GM19023 (cell line): Measurements from ENCODE around the gene ZBTB7C.

Experiments
- ATAC-seq: cut with Tn5 transposase; IDR thresholded peaks from one replicate; pipeline ENCODE4 v1.9.1; 2021; ENCODE audit warnings: mild to moderate bottlenecking, moderate library complexity; ENCODE audit not compliant: unreplicated experiment

Gene ZBTB7C

DNA sequence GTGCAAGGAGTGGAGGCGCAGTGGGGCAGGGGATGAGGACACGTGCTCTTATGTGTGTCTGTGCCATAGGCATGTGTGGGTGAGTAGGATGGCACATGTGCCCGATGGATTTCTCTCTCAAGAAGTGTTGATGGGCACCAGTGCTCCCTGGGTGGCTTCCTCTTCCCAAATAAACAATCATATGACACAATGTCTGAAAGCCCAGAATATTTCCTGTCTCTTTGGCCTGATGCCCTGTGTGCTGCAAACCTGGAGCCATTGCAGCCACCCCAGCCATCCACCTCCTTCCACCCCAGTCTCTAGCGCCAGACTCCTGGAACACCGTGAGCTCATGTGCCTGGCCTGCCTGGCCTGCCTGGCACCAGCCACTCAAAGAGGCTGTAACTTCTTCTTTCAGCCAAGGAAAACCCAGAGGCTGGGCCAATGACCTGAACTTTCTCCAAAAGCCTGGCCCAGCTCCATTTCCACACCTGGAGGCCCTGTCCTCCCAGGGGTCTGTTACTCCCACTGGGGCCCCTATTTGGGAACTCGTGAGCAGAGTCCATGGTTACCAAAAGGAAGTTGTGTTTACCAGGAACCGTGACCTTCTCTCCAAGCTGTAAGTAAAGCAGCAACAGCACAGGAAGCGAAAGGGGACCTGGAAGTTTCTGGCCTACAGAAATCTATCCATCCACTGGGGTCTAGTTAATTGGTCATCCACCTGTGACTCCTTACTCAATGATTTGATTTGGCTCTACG, 9.5 kb upstream of the ZBTB7C start:
- no peak for ATAC-seq

DNA sequence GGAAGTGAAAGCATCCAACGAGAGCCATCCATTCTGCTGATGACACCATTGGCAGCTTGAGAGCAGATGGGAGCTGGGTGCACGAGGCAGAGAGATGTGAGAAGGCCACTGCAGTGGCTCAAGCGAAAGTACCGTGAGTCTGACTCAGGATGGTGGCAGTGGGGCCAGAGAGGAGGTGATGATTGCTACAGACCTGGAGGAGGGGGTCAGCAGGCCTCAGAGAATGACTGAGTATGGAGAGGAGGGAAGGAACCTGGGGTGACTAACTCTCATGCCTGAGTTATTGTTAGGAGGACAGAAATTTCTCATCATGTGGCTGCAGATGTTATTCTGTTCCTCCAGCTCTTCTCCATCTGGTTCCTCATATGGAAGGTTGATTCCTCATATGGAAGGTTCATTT, 8.8 kb upstream of the ZBTB7C start:
- no peak for ATAC-seq

DNA sequence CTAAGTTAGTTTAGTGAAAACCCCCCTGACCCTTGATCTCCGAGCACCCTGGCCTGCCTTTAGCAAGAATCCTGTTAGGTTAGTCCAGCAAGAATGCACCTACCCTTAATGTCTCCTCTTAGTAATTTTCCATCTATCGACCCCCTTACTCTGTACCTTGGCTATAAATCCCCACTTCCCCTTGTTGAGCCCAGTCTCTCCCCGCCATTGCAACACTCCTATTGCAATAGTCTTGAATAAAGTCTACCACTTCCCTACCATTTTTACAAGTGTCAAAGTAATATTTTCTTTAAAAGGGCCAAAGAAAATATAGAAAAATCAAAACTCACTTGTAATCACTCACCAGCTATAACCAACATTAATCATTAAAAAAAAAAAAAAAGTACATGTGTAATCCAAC, 4.2 kb upstream of the ZBTB7C start:
- no peak for ATAC-seq

DNA sequence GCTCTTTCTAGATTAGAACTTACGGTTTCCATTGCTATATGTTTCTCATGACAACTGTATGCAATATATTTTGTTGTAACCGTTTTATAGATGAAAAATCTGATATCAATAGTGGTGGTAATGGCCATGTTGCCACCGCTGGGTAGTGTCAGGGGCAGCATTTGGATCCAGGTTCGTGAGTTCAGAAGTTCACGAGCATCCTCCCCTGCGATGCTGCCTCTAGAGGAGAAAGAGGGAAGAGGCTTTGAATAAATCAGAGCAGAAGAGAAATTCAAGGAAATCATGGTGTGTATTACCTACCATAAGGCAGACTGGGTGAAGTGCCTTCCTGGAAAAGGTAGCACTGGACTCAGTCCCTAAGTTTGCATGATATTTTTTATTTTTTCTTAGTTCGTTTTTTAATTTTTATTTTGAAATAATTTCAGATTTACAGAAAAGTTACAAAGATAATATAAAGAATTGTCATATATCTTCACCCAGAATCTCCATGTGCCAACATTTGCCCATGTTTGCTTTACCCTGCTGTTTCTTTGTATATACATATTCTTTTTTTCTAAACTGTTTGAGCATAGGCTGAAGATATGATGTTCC, 3.3 kb upstream of the ZBTB7C start:
- no peak for ATAC-seq

DNA sequence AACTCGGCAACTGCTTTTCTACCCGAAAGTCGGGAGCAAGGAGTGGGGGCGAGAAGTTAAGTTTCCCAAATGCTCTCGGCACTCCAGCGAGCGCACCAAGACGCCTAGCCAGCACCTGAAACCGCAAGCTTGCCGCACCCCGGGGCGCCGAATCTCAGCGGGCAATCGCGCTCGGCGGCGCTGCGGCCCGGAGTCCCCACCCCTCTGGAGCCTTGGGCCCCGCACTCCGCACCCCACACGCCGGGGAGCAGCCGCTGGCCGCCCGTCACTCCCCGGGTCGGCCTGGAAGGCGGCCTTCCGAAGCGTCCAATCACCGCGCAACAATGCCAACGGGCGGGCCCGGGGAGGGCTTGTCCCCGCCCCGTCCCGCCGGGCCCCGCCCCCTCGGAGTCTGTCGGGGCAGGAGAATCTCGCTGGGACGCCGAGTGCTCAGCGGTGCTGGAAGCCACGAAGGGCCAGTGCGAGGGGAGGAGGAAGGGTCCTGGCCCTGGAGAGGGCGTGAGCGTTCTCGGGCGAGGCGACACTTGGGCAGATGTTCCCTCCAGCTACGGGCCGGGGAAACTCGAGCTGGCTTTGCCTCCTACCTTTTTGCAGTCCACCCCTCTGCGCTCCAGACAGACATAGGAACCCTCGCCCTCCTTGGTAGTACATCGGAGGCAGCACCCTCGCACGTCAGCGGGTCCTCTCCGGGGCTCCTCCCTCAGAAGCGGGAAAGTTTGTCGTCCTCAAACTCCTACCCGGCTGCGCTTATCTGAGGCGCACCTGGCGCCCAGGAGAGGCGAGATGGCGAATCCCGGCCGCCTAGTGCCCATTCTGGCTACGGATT, 1.1 kb upstream of the ZBTB7C start:
- peak; percentile 96 for ATAC-seq

DNA sequence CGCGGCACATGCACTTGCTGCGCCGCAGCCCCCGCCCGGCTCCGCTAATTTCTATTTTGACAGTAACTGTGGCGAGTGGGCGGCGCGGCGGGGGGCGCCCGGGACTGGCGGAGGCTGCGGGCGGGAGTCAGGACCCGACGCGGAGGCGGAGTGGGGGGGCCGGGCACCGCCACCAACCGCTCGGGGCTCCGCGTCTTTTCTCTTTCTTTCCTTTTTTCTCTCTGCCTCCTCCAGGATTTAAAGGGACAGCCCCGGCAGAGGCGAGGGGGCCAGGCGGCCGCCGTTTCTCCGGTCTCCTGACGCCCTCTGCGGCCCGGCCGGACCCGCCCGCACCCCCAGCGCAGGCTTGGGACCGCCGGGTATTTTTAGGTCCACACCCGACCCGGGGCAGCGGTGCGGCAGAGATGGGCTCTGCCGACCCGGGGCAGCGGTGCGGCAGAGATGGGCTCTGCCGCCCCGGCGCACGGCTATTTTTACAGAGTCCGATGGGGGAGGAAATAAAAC, 460 bp upstream of the ZBTB7C start:
- ATAC-seq: peak; percentile 13

DNA sequence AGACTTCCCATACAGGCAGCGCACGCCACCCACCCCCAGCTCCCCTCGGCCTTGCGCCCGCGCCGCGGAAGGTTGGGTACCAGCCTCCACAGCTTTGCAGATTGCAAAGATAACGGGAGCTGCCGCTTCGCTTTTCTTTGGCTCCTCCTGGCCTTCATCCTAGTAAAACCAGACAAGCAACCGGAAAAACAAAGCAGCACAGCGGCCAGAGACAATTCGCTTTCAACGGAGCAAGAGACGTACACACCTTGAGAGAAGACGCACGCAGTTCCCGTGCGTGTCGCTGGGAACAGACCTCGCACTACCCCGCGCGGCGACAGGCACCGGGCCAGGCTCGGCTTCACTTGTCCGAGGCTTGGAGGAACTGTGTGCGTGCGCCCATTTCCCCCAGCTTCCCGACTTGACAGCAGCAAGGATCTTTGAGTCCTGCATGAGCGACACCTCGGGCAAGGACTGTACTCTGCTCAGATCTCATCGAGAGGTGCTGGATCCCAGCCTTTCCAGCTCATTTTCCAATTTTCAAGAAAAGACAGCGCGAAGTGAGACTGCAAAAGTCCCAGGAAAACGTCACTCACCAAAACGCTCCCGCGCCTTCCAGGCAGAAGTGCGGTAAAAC, 964 bp downstream of the ZBTB7C start:
- ATAC-seq: no peak

DNA sequence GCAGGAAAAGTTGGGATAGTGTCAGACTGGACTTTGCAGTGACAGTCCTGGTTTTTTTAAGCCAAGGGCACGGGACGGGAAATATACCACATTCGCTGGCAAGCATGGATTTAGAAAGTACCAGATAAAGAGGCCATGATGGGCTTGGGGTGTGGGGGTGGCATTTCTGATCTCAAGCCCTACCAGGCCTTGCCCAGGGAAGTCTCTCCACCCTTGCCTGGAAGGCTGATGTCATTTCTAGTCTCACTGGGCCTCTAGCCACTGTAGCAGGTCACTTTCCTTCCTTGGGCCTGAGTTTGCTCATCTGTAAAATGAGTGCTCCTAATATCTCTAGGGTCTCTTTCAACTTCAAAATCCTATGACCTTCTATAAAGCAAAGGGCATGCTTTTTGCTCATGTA, 1.8 kb downstream of the ZBTB7C start:
- ATAC-seq: no peak

DNA sequence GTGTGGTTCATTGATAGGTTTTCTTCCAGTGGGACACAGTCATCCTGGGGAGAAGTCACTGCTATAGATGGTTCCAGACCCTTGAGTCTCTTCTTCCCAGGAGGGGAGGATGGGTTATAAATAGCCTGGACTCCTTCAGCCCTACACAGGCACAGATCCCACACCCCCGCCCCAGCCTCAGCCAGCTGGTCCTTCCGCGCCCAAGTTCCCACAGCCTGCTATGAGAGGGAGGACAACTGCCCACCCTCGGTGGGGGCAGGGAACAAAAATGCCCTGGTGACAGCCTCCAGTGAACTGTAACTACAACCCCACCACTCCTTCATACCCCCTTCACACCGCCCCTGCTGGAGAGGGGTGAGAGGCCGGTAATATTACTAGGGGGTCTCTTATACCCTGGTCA, 3.2 kb downstream of the ZBTB7C start:
- no peak for ATAC-seq

DNA sequence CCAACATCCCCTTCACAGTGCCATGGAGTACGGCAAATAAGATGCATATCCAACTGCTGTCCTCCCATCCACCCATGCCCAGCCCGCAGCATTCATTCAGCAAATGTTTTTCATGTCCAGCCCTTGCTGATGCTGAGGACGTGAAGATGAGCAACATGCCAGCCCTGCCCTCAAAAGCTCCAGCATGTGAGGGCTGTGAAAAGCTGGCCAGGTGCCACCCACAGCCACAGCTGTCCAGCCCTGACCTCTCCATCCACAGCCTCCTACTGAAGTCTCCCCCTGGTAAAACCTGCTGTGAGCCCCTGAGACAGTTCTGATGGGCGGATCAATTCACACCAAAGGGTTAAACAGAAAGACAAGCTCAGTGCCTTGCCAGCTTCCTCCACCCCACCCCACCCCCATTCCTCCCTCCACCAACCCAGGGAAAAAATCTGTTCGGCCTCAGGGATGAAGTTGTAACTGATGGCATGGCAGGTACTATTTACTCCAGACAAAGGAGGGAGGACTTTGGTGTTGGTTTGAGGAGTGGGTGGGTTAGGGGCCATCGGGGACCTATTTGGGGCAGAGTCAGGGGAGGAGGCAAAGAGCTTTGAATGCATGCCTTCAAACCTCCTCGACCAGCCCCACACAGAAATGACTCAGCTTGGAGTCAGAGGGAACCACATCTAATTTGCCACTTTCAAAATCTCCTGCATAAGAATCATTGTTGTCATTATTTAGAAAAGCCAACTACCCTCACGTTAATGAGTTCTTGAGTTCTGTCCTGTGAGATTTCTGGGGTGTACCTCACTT, 4.3 kb downstream of the ZBTB7C start:
- ATAC-seq: no peak

DNA sequence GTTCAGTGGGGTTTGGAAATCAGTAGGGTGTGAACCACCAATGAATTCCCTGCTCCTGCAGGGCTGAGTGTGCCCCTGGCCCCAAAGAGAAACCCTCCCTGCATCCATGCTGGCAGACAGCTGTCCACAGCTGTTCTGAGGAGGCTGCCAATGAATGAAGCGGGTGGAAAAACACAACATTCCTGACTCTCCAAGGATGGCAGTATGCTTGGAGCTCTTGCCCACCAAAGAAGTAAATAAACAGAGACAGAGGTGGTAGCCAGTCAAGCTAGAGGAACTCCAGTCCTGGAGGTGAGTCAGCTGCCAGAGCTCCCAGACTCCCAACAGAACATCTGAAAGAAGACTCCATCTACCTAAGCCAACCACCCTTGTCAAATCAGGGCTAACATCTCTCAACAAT, 6.2 kb downstream of the ZBTB7C start:
- ATAC-seq: no peak

DNA sequence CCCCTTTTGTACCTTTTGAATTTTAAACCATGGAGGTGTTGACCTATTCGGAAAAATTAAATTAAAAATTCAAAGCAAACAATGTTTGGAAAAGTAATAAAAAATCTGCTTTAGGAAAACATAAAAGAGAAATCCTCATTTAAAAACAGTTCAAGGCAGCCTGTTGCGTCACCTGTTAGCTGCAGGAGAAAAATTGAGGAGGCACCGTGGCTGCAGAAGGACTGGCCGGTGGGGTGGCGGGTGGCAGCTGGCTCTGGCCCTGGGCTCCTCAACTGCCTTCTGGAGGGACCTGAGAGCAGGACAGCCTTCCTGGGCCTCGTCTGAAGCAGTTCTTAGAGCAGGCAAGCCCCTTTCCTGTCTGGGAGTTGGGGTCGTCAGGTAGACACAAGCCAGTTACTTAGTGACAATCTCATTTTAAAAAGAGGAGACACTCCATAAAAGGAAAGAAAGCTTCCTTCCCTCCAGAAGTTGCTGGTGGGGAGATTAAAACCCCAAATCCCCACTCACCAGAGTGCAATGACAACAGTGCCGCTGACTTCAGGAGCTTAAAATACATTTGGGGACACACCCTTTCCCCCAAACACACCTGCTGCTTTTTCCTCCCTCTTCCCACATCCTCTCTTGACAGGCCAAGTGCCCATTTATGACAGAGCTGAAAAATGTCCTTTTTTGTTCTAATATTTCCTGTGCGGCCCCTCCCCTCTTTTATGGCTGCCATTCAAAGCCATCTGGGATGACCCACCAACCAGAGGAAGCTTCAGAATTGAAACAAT, 9.7 kb downstream of the ZBTB7C start:
- no peak for ATAC-seq

DNA sequence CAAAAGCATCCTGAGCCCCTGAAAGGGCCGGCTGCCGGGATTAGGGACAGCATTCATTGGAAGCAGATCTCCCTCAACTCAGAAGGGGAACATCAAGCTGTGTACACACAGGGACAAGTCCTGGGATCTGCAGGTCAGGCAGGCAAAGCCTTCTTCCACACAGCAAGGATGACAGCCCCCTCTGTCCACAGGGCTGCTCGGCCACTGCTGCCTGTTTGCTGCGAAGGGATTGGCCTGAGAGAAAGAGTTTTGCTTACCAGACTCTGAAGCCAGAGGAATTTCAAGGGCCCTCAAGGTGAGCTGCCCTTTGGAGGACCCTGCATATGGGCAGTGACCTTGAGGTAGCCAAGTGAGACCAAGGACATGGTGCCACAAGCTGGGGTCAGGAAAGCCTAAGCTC, 11.1 kb downstream of the ZBTB7C start:
- no peak for ATAC-seq

DNA sequence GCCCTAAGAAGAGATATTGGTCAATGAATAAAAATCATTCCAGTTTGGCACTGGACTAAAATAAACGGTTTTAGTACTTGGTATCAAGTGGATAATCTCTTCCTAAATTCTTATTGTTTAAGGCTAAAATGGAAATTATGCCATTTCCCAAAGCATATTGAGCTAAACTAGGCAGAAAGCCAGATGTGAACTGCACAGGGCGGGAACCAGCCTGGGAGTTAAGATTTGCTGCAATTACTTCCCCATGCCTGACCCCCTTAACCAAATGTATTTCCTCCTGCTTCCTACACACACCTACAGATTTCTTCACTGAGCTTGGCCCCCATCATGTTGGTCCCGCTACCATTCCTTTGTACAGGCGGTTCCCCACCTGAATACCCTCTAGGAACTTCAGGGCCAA, 12.2 kb downstream of the ZBTB7C start:
- no peak for ATAC-seq

DNA sequence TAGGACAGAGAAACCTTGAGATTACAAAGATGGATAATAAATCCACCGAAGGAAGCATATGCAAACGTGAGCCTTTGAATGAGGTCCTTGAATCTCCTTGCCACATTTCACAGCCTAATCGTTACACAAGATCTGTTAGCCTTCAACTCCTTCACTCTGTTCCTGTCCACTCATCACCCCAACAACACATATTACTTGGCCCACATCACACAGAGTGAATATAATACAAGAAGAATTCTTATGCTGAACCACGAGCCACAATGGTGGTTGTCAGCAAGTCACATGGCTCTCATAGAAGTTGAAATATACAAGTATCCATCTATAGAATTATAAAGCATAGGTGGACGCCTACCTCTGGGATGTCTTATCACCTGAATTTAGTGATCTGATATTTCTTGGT, 12.6 kb downstream of the ZBTB7C start:
- no peak for ATAC-seq

DNA sequence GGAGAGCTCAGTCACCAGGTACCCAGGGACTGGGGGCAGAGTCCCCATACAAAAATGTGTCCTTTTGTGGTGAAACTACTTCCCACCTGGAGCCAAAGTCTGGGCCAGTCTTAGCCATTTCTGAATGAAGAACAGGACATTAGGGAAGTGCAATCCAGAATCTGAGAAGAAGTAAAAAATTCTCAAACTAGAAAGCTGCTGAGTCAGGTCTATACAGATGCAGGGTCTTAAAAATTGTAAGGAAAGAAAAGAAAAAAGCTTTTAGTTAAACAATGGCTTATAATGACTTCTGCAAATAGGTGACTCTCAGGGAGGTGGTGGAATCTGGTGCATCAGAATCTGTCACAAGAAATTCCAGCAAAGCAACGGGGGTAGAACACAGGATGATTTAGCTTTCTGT, 13.5 kb downstream of the ZBTB7C start:
- ATAC-seq: no peak

DNA sequence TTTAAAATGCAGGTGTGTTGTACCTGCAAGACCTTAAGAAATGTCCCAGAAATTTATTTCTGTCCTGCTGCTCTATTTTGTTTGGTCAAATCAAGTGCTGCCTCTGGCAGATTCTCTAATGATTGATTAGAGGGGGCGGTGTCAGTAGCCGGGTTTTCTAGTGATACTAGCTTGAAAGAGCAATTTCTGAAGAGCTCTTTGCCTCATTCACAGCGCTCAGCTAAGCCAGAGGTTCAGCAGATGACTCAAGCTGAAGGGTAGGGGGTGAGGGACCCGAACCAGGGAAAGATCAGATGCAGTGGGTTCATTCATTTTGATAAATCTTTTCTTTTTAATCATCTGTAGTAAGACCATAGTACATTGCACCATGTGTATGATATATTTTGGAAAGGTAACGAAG, 15.0 kb downstream of the ZBTB7C start:
- no peak for ATAC-seq

DNA sequence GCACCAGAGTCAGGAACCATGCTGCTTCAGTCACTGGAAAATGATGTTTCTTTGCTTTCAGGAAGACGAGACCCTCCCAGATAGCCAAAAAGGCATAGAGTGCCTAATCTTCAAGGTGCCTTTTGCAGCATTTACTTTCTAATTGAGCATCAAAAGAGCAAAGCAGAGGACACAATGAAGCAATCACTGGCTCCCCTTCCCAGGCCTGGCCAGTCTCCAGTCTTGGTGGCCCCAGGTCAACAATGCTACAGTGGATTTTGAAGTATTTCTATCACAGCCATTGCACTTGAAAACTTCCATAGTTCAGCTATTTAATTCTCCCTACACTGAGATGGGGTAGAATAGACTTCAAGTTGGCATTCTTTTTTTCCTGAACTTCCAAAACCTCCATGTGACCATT, 15.4 kb downstream of the ZBTB7C start:
- ATAC-seq: no peak

DNA sequence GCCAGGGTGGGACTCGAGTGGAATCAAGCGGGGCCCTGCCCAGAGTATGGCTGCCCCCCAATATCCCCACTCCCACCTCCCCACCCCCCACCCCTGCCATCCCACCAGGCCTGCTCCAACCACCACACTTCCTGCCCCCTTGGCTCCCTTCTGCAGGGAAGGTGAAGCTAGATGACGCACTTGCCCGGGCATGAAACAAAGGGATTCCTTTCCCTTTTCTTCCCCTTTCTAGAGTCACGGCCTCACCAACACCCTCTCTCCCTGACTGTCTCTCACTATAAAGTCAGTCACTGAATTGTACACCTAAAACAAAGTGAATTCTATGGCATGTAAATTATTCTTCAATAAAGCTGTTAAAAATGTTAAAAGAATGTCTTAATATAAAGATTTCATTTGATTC, 16.0 kb downstream of the ZBTB7C start:
- ATAC-seq: no peak

DNA sequence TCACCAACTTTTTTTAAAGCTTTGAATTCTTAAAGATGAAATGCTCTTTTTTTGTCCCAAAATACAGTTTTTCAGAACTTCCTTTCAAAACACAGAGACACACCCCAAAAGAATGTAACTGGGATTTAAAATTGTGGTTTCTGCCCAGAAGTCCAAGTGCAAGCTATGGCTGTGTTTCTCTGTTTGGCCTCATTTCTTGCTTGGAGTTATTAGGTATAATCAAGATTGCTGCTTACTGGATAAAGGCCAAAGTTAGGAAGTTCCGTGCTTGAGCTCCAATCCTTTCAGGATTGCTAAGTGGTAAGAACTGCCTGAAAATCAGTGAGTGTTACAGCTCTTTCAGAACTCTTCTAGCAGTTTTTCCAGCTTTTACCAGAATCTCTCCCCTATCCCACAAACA, 16.9 kb downstream of the ZBTB7C start:
- no peak for ATAC-seq
